NOMO-1 treated with dmso at 0.1 percent for 144 hours (cell line): ENCODE results near the gene MAP4K2.
"Not testable (repeated sequence)": the region's sequence is repeated elsewhere in the genome, so short reads cannot be mapped to it uniquely, and the experiment has no call there.

Experiments
- DNase-seq: peaks from one replicate; lab custom pipeline; 2025; ENCODE audit not compliant: unreplicated experiment; lab: John Stamatoyannopoulos, UW

MAP4K2 gene

DNA sequence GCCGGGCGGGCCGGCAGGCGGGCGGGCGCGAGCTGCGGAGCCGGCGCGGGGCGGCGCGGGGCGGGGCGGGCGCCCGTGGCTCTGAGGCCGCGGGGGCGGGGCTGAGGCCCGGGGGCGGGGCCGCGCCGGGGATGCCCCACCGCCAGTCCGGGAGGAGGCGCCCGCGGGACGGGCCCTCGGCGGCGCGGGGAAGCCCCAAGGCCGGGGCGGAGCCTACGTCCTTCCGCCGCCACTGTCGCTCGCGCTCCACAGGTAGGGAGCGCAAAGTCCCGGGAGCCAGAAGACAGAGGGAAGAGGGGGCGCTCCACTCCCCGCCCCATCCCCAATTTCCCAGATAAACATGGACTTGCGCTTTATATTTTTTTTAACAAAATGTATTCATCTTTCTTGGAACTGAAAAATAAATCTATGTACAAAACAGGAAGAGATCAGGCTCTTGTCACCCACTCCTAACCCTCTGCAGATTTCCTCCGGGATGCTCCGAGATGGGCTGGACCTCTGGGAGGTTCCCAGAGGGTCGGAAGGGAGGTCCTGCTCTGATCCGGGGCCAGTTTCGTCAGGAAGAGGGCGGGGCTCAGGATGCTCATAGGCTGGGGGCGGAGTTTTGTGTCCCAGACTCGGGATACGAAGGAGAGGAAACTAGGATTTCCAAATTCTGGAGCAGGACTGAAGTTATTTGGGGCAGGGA lies at the start of gene MAP4K2:
Gene MAP4K2 (minus strand): TSS at position 57 of the 688 bp plus-strand sequence. CDS start 65 bp downstream, outside the sequence.
- DNase-seq, result peak; percentile 62

DNA sequence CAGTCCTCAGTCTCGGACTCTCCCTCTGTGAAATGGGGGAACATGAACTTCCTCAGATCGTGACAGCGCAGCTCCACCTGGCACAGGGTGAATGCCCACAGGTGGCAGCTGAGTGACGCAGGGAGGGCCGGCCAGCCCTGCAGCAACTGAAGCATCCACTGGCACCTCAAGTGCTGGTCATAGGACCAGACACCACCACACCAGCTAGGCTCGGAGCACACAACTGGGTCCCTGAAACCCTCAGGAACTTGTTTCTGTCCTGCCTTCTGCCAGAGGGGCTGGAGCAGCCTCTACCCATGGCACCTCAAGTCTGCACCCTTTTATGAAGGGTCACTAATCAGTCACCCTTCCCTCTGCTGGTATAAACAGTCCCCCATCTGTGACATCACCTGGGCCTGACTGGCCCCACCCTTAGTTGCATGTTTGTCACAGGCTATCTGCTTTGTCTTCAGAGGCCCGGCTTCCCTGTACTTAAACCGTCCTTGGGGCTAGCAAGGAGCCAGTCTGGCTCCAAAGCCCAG lies 48.9 kb upstream of the MAP4K2 start:
- DNase-seq, result no peak

DNA sequence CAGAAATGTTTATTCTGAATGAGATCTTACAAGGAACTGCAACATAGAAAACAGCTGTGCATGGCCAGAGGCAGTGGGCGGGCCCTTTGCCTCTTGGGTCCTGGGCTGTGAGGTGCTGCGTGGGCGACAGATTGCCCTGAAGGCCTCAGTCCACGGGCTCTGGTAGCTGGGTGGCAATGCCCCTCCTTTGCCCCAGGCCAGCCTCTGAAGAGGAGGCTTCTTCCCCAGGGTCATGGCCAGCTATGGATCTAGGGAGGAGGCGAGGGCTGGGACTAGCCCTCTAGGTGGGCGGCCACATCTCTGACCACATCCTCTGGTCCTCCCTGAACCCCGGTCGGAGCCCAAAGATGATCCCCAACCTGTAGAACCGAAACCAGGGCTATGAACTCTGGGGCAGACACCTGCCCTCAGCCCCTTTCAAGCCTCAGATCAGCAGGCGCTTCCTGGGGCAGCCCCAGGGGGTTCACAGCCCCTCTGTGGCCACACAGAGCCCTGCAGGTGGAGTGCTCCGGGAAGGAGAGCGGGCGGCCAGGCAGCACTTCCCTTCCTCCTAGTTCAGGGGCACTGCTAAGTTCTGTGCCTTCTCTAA lies 48.1 kb upstream of the MAP4K2 start:
- DNase-seq, result no peak

DNA sequence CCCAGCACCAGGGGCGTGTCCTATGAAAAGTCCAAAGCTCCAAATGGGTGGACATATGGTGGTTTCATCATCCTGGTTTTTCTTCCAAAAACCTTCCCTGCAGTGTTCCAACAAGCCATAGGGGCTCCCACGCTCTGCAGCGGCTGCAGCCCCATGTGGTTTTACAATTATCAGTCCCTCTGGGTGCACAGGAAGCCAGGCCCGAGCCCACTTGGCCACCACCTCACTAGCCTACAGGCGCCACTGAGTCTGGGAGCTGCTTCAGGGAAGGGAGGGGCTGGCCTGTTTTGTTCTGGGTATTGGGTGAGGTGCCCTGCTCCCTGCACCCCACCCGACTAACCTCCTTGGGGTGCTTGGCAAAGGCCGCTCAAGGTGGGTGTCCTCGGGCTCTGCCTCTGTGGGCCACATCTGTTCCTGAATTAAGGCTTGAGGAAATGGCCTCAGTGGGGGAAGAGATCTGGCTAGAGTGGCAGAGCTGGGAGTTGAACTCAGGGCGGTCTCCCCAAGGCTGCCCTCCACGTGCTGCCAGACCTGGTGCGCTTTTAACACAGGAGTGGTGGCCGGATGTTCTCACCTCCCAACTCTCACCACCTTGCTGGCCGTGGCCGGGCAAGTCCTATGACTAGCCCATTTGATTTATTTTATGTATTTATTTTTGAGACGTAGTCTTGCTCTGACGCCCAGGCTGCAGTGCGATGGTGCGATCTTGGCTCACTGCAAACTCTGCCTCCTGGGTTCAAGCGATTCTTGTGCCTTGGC lies 46.8 kb upstream of the MAP4K2 start:
- no peak for DNase-seq

DNA sequence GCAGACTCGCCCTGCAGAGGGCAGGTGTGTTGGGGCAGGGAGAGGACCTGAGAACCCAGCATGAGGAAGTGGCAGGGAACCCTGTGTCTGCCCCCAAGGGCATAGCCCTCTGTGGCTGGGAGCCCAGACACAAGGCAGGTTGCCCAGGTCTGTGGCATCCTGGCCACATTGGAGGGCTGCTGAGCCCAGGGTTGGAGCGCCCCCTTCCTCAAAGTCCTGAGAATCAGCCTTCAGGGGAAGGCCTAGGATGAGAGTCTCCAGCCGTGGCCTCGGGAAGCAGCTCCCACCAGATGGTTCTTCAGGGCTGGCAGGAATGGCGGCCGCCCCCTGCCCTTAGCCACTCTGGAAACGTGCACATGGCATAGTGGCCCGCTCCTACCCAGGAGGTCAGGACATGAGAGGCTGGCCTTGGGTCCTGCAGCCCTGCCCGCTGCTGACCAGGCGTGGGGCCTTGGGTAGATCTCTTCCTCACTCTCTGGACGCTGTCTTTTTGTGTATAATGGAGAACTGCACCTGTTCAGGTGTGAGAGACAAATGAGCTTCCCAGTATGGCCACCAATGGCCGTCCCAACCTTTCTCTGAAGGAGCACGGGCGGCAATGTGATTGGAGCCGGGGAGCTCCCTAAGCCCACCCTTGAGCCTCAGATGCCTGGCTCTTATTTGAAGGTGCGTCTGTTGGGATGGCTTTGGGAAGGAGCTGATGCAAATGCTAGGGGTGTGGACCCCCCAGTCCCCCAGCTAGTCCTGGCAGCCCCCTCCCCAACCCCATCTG lies 46.0 kb upstream of the MAP4K2 start:
- no peak for DNase-seq

DNA sequence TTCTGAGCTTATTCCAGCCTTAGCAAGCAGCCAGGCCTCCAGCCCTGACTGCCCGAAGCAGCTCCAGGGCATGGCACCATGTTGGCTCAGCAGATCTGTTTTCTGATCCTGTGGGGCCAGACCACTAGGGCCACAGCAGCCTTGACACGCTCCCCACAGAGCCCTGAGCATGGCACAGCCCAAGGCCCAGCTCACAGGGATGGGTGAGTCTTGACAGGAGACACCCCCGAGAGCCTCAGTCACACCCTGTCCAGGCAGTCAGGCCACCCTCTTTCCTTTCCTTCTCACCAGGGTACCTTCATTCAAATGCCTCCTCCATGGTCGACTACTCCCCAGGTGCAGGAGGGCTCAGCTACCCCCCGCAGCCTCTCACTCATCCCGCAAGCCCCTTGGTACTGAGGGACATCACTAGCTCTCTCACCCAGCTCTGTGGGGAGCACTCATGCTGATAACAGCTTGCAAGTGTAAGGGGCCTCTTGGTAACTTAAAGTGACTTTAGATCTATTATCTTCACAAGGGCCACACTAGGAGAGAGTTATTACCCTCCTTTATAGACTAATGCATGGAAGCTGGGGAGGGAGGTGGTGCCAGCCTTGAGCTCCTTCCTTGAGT lies 45.3 kb upstream of the MAP4K2 start:
- DNase-seq, result no peak

DNA sequence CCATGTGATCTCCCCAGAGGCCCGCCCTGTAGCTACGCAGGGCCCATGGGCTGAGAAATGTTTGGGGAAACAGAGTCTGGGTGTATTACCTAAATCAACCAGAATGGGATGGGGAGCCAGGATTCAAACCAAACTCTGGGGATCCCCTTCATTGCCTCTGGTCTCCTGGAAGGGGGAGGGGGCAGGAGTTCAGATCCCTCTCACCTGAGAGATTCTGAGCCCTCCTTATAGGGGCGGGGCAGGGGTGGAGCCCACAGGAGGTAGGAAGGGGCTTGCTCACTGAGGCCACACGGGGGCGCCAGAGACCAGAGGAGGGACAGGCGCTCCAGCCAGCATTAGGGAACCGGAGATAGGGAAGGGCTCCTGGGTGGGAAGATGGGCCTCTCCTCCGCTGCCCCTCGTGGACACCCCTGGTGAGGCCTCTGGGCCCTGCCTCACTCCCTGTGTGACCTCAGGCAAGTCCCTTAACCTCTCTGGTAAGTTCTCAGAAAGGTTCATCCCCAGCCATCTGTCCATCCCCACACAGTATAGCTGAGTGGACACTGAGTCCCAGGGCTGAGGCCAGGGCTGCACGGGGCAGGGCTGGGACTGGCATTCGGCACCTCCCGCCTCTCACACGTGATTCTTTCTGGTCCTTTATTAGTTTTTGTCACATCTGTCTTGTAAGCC lies 44.1 kb upstream of the MAP4K2 start:
- peak; percentile 92 for DNase-seq

DNA sequence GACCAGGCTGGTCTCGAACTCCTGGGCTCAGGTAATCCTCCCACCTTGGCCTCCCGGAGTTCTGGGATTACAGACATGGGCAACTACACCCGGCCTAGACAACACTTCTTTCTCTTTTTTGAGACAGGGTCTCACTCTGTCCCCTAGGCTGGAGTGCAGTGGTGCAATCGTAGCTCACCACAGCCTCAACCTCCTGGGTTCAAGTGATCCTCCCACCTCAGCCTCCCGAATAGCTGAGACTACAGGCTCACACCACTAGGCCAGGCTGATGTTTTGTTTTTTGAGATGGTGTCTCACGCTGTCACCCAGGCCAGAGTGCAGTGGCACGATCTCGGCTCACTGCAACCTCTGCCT lies 42.7 kb upstream of the MAP4K2 start:
- DNase-seq, result not testable (repeated sequence)

DNA sequence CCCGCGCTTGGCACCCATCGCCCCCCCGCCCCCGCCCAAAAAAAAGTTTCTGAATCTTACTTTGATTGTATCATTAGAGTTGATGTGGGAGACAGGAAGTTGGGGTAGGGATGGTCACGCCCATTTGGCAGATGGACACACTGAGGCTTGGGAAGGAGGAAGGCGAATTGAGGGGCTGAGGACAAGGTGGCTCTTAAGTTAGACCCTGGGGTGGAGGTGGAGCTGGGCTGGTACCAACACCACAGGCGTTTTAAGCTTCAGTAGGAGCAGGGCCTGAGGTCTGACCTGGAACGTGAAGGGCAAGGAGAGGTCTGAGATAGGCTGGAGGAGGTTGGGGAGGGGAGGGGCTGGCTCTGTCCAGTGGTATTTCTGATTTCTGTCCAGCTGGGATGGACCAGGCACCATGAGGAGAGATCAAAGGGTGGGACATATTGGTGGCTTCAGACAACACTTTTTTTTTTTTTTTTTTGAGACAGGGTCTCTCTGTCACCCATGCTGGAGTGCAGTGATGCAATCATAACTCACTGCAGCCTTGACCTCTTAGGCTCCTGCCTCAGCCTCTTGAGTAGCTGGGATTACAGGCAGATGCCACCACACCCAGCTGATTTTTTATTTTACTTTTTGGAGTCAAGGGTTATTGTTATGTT lies 42.2 kb upstream of the MAP4K2 start:
- no peak for DNase-seq

DNA sequence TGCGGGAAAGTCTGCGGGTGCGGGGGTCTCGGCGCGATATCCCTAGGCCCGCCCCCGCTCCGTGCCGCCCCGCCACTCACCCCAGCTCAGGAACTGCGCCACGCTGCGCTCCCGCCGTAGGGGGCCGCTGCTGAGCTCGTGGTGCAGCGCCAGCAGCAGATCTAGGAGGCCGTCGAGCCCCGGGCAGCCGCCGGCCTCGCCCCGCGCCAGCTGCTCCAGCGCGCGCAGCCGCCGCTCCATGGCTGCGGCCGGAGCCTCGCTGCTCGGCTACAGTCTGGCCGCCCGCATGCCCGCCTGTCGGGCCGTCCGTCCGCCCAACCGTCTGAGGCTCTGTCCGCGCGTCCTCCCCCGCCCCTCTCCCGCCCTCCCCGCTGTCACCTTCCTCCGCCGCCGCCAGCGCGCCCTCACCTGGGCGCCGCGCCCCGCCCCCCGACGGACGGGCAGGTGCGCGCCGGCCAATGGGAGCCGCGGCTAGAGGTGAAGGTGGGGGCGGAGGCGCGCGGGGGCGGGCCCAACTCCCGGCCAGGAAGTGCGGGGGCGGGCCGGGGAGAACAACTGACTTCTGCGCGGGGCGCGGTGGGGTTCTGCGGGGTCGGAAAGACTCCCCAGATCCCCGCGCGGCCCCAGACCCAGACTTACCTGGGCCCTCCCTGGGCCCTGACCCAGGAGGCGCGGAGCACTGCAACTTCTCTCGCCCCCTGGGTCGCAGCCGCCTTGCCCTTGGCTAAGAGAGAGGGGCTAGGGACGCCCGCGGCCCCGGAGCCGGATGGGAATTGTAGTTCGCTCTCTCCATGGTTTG lies 41.5 kb upstream of the MAP4K2 start, which contains the start of gene CDC42BPG:
Gene CDC42BPG (minus strand): TSS at position 324 of the 799 bp plus-strand sequence. CDS start 84 bp downstream, at position 240.
- DNase-seq, result peak; percentile 53

DNA sequence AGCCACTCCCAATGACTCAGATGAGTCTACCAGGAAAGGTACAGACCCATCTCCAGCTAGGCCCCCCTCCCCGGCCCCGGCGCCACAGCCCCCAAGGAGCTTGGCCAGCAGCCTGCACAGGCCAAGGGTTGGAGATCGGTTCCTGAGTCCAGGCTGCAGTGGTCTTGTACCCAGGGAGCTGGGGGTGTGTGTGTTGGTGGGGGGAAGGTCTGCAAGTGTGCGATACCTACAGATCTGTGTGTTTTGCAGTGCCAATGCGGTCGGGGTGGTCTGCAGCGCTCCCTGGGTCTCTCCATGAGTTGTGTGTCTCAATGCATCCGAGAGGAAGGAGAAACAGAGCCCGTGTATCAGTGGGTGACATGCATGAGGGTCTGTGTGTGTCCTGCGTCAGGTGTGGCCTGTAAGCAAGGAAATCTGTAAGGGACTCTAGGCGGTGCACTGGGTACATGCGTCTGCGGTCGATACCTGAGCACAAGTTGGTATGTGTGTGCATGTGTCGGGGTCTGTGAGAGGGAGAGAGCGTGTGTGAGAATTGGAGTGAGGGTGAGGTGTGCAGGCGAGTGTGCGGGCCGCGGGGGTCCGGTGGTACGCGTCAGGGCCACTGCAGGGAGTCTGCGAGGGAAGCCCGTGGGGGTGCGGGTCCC lies 40.8 kb upstream of the MAP4K2 start:
- DNase-seq, result no peak

DNA sequence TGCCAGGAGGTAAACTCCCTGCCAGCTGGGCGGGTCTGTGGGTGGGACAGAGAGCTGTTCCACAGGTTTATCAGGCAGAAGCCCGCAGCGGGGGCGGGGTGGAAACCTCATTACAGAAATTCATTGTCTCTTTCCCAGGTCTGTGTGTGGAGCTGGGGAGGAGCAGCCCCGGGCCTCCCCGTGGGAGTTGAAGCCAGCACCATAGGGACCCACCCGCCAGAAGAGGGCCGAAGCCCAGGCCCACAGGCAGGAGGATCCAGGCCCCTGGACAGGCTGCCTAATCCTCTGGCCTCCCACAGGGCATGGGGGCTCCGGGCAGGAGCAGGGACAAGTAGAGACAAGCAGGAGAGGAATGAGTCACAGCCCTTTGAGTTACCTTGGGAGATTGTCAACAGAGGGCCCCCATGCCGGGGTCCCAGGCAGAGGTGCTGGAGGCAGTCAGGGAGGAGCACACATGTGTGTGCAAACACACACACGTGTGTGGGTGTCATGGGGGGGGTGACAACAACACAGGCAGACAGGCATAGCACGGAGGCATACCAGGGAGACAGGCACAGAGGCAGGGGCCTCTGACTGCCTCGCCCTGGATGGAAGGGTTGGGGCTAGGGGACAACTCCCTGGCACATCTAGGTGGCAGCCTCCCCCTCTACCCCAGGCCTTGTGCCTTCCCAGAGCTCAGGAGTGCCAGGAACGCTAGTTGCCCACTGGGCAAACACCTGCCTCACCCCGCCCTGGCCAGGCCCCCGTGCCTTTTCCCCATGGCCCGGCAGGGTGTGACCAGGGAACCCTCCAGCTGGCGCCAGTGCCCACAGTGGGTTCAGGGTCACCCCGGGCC lies 40.1 kb upstream of the MAP4K2 start:
- DNase-seq, result no peak

DNA sequence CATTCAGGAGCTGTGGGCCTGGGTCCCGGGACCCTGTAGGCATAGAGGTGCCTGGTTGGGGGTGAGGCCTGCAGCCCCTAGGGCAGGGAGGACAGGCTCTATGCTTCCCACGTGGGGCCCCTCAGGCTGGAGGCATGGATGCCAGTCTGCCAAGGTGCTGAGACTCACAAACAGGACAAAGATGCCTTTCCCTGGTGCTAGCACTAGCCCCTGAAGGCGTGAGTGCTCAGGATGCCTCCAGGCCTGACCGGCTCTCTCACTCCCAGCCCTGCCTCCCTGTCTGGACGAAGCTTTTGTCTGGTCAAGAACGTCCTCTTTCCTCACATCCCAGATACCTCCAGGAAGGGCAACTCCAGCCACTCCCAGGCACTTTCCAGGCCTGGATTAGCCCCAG lies 39.3 kb upstream of the MAP4K2 start:
- no peak for DNase-seq

DNA sequence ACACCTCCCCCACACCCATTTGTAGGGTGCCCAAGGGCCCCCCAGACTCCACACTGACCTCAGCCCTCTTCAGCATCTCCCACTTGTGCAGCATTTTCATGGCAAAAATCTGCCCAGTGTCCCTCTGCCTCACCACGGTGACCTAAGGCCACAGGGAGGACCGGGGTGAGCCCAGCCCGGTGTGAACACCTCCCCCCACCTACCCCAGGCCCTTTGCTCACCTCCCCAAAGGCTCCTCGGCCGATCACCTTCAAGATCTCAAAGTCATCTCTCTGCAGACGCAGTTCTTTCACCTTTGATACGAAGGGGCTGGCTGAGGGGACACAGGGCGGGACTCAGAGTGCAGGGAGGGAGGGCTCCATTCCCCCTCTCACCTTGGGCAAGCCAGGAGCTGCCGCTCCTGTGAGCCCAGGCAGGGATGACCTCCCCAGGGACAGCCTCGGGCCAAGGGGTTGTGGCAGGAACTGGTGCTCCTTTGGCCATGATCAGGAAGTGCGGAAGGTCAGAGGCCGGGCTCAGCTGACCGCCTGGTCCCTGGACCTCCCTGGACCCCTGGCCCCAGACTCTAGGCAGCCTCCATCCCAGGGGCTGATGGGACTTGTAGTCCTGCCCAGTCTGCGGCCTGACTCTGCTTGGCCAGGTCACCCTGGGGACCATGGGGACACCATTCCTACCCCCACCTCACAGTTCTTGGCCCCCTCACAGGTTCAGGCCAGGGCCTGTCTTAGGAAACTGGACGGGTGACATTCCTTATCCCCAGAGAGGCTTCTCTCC lies 38.8 kb upstream of the MAP4K2 start:
- DNase-seq, result no peak

DNA sequence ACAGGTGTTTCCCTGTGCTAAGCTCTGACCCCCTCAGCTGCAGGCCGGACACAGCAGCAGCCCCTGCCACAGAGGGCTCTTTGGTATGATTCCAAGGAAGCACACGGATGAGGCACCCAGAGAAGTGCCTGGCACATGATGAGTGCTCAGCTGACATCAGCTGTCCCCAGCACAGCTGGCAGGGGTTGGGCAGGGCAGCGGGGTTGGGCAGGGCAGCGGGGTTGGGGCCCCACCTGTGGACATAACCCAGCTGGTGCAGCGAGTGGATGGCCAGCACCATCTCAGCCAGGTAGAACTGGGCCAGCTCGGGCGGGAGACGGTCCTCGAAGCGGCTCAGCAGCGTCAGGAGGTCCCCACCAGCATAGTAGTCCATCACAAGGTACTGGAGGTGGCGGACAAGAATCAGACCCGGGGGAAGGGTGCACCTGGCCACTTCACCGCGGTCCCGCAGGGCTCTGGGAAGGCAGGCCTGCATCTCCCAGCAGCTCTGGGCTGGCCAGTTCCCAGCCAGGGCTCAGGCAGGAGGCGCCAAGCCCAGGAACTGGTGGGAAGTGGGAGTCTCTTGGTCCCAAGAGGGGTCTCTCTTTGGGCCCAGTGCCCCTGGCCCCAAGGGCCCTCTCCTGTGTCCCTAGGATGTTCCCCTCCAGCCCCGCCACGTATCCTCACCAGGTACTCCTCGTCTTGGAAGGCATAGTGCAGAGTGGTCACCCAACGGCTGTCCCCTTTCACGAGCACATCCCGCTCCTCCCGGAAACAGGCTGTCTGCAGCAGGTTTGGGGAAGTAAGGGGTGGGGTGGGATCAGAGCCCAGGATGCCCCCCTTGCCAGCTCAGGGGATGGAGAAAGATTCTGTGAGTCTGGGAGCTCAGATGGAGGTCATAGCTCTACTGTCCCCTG lies 37.1 kb upstream of the MAP4K2 start:
- no peak for DNase-seq

DNA sequence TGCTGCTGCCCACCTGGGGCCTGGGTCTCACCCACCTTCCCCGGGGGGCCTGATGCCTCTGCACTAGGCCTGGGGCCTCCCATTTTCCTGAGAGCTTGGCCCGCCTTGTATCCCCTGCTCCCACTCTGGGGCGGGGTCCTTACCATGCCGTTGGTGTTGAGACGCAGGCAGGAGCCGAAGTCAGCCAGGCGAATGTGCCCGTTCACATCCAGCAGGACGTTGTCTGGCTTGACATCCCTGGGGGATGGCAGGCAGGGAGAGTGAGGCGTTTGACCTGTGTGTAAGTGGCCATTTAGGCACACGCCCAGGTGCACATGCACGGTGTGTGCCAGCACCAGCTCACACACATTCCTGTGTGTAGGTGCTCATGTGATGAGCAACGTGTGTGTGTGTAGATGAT lies 36.3 kb upstream of the MAP4K2 start:
- no peak for DNase-seq
